HG03196 (cell line): ENCODE results near the gene CHD3.
"Not testable (repeated sequence)": the region's sequence is repeated elsewhere in the genome, so short reads cannot be mapped to it uniquely, and the experiment has no call there.

Experiments used
- ATAC-seq: cut with Tn5 transposase; IDR thresholded peaks from one replicate; pipeline ENCODE4 v1.9.1; 2021; ENCODE audit not compliant: unreplicated experiment

The CHD3 gene

GRCh38 chr17:7930841-7931631 is 42.4 kb downstream of the CHD3 start:
- no peak for ATAC-seq

DNA sequence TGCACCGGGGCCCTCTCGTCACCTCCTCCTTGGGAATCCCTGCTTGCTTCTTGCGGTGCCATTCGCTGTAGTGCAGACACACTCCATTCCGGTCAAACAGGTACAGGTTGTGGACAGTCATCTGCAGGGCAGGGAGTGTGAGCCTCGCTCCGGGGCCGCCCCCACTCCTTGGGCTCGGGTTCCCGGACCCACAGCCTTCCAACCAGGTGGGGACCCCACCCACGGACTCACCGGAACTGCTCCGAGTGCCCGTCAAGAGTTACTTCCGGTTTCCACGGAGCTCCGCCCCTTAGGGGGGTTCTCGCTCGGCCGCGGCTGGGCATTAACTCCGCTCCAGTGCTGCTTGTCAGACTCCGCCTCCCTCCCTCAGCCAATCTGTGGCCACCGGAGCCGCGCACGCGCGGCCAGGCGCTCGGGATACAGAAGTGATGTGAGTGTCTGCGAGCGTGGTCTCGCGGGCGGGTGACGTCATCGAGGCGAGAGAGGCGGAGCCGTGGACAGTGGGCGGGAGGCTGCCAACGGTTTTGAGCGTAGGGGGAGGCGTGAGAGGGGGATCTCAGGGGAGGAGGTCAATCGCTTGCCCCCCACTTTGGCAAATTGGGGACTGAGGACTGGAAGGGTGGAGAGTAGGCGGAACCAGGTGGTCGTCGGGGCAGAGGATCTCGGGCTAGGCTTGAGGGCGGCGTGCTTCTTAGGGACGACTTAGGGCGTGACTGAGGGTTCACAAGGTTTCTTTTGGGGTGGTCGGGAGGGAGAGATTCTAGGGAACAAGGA is 43.3 kb downstream of the CHD3 start, which contains the start of the genes CNTROB and TRAPPC1:
Gene CNTROB (plus strand): TSS at position 498 of the 774 bp plus-strand sequence. CDS start 874 bp downstream, outside the sequence.
Gene TRAPPC1 (minus strand): TSS at position 238 of the 774 bp plus-strand sequence. CDS start 117 bp downstream, at position 121.
- ATAC-seq, result peak; percentile 84

GRCh38 chr17:7932483-7932891 is 43.9 kb downstream of the CHD3 start:
- ATAC-seq, result no peak

DNA sequence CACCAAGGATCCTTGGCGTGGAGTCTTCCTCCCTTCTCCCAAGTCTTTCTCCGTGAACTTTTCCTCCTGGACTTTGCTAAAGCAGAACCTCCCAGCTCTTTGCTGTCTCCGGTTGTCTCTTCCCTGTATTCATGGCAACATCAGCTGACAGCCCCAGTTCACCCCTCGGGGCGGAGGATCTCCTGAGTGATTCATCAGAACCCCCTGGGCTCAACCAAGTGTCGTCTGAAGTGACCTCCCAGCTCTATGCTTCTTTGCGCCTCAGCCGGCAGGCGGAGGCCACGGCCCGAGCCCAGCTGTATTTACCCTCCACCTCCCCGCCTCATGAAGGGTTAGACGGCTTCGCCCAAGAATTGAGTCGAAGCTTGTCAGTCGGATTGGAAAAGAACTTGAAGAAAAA is 44.4 kb downstream of the CHD3 start:
- ATAC-seq, result no peak

GRCh38 chr17:7935859-7936258 is 47.3 kb downstream of the CHD3 start:
- ATAC-seq, result no peak

GRCh38 chr17:7940034-7940433 is 51.4 kb downstream of the CHD3 start:
- no peak for ATAC-seq

DNA sequence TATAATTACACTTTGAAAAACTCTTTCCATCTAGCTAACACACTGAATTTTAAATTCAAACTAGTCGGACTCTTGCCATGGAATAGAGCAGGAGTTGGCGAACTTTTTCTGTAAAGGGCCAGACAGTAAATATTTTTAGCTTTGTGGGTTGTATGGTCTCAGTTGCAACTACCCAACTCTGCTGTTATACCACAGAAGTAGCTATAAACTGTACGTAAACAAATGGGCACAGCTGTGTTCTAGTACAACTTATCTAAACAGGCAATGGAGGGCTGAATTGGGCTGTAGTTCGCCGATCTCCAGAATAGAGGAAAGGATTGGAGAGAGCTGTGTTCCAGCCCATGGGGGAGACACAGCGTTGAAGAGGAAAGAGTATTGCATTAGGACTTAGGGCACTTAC is 52.2 kb downstream of the CHD3 start:
- no peak for ATAC-seq

DNA sequence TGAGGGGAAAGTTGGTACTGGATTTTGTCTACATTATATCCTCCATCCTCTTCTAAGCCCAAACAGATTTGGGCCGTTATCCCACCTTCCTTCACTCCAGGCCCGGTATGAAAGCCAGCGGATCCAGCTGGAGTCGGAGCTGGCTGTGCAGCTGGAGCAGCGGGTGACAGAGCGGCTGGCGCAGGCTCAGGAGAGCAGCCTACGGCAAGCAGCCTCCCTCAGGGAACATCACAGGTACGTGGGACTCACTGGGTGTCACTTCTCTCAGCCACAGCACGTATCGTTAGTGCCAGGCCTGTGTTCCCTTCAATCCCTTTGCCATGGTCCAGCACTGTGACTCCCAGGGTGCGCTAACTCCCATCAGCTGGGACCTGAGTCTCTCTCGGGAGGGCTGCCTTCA is 54.7 kb downstream of the CHD3 start:
- ATAC-seq, result no peak

- no peak for ATAC-seq
Observed at GRCh38 chr17:7944326-7944725, 55.7 kb downstream of the CHD3 start.

DNA sequence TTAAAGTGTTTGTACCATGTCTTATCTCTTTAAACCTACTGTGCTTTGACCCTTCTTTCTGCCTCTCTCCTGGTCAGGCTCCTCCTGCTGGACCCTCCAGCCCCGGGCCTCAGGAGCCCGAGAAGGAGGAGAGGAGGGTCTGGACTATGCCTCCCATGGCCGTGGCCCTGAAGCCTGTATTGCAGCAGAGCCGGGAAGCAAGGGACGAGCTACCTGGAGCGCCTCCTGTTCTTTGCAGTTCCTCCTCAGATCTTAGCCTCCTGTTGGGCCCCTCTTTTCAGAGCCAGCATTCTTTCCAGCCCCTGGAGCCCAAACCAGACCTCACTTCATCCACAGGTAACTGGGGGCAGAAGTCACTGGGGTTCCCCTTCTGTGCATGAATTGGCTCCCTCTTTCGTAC is 57.1 kb downstream of the CHD3 start:
- ATAC-seq, result no peak

DNA sequence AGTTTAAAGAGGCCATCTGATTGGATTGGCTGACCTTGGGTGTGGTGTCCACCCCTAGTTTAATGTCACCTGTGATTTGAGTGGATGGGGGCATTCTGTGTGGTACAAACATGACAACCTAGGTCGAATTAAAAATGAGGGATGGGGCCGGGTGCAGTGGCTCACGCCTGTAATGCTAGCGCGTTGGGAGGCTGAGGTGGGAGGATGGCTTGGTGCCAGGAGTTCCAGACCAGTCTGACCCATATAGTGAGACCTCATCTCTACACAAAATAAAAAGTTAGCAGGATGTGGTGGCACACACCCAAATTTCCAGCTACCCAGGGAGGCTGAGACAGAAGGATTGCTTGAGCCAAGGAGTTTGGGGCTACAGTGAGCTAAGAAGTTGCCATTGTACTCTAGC is 57.9 kb downstream of the CHD3 start:
- no peak for ATAC-seq

DNA sequence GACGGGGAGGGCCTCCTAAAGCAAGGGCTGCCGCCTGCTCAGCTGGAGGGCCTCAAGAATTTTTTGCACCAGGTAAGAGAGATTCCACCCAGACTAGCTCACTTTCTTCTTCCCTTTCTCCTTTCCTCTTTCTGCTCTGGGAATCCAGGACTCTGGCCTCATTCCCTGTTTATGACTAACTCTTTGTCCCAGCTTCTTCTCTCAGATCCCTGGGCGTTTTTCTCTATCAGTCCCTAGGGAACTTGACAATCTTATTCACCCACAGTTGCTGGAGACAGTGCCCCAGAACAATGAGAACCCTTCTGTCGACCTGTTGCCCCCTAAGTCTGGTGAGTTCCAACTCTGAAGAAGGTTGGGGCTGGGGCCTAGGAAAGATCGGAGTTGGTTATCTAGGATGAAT is 59.1 kb downstream of the CHD3 start:
- no peak for ATAC-seq

DNA sequence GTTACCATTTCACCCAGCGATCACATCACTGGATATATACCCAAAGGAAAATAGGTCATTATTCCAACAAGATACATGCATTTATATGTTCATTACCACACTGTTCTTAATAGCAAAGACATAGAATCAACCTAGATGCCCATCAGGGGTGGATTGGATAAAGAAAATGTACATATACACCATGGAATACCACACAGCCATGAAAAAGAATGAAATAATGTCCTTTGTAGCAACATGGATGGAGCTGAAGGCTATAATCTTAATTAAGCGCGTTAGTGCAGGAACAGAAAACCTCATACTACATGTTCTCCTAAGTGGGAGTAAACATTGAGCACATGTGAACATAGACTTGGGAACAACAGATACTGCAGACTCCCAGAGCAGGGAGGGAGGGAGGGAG is 62.0 kb downstream of the CHD3 start:
- ATAC-seq, result no peak

DNA sequence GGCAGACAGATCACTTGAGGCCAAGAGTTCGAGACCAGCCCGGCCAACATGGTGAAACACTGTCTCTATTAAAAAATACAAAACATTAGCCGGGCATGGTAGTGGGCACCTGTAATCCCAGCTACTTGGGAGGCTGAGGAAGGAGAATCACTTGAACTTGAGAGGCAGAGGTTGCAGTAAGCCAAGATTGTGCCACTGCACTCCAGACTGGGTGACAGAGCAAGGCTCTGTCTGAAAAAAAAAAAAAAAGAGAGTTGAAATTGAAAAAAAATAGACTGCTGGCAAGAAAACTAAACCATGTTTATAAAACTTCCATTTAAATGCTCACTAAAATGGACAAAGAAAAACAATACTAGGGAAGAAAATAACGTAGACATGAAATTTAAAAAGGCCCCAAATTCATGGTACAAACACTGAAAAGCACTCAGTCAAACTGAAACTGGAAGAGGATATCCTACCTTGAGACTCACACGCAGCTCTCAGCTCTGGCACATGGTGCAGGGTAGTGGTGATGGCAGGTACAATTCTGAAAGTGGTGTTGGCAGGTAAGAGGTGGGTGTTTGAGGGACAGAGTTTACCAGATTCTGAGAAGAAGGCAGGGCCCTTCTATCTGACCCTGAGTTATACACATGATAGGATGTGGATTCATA is 62.7 kb downstream of the CHD3 start:
- peak; percentile 66 for ATAC-seq

DNA sequence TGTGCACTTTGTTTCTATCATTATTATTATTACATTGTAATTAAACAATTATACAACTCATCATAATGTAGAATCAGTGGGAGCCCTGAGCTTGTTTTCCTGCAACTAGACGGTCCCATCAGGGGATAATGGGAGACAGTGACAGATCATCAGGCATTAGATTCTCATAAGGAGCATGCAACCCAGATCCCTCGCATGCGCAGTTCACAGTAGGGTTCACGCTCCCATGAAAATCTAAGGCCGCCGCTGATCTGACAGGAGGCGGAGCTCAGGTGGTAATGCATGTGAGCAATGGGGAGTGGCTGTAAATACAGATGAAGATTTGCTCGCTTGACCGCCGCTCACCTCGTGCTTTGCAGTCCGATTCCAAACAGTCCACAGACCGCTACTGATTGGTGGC is 64.7 kb downstream of the CHD3 start:
- not testable (repeated sequence) for ATAC-seq

- no peak for ATAC-seq
Observed at GRCh38 chr17:7955414-7956227, 67.0 kb downstream of the CHD3 start.

- ATAC-seq, result no peak
Observed at GRCh38 chr17:7956228-7956965, 67.8 kb downstream of the CHD3 start.

DNA sequence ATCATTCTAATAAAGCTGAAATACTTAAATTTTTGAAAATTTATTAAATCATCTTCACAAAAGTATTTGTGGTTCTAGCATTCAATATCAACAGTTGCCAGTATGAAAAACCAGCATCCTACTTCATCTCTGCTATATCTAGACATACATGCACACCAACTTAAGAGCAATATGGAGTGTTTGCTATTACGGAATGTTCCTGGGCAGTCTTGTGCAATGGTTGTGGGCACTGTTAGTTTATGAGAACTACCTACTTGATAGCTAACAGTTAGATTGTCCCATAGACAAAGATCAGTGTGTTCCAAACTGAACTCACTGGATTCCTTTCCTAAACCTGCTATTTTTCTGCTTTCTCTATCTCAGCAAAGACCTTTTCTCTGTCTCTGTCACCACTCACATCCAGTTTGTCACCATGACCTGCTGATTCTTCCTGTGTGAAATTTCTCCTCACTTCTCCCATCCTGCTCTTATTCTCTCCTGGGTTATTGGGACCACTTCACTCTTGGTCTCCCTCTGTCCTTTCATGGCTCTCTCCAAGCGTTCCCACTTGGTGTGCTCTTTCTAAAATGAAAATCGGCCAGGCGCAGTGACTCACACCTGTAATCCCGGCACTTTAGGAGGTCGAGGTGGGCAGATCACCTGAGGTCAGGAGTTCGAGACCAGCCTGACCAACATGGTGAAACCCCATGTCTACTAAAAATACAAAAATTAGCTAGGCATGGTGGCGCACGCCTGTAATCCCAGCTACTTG is 71.1 kb downstream of the CHD3 start:
- ATAC-seq, result no peak

DNA sequence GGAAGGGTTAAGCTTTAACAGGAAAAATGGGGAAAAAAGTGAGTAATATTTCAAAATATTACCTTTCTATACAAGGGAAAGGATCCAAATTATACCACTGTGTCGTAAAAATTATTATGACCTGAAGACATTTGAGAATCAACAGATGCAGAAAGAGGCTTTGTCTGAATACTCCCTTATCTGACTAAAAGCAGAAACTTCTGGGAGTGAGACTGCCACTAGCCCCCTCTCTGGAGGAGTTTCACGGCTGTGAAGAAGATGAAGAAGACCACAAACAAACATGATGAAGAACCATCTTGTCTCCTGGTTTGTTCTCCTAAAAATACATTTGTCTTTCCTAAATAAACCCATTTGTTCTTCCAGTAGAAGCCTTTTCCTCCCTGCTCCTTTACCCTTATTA is 72.8 kb downstream of the CHD3 start:
- ATAC-seq, result no peak
